Nephron progenitor cell (in vitro differentiated cells): ENCODE measurements around the gene PPT1.

ENCODE experiments used
- DNase-seq: peaks from one replicate; pipeline ENCODE4 v3.0.0; 2021
- H3K27ac Mint-ChIP-seq: 2 replicates; pipeline ENCODE4 v1.8.0; 2021; ENCODE audit warnings: mild to moderate bottlenecking, moderate library complexity, mixed read lengths
- H3K27me3 Mint-ChIP-seq: 2 replicates; pipeline ENCODE4 v1.8.0; 2021; ENCODE audit warnings: mild to moderate bottlenecking, low read depth, mixed read lengths; ENCODE audit not compliant: poor library complexity
- H3K36me3 Mint-ChIP-seq: 2 replicates; pipeline ENCODE4 v1.8.0; 2021; ENCODE audit warnings: low read depth, mixed read lengths
- H3K4me1 Mint-ChIP-seq: 2 replicates; pipeline ENCODE4 v1.8.0; 2021; ENCODE audit warnings: mixed read lengths
- H3K4me3 Mint-ChIP-seq: 2 replicates; pipeline ENCODE4 v1.8.0; 2021; ENCODE audit warnings: mild to moderate bottlenecking, moderate library complexity, mixed read lengths
- H3K9me3 Mint-ChIP-seq: 2 replicates; pipeline ENCODE4 v1.8.0; 2021; ENCODE audit warnings: mild to moderate bottlenecking, moderate library complexity, mixed read lengths
- TF ChIP-seq, protein P1 (sequence below): fragments of 200-600 bp; sonication (generic); IDR thresholded peaks from 2 replicates; pipeline ENCODE4 v1.5.0; 2021; ENCODE audit warnings: antibody characterized with exemption

PPT1 gene

GRCh38 chr1:40133312-40133665 lies 36.2 kb upstream of the PPT1 start:
- no peak for DNase-seq
- H3K4me1 Mint-ChIP-seq, result no peaks in the 10 kb centered on the region
- TF ChIP-seq, protein P1, sequence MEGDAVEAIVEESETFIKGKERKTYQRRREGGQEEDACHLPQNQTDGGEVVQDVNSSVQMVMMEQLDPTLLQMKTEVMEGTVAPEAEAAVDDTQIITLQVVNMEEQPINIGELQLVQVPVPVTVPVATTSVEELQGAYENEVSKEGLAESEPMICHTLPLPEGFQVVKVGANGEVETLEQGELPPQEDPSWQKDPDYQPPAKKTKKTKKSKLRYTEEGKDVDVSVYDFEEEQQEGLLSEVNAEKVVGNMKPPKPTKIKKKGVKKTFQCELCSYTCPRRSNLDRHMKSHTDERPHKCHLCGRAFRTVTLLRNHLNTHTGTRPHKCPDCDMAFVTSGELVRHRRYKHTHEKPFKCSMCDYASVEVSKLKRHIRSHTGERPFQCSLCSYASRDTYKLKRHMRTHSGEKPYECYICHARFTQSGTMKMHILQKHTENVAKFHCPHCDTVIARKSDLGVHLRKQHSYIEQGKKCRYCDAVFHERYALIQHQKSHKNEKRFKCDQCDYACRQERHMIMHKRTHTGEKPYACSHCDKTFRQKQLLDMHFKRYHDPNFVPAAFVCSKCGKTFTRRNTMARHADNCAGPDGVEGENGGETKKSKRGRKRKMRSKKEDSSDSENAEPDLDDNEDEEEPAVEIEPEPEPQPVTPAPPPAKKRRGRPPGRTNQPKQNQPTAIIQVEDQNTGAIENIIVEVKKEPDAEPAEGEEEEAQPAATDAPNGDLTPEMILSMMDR, result no peak
- no peak overlapping the region for H3K27ac Mint-ChIP-seq
- peaks cover 15% of the 10 kb centered on the region for H3K9me3 Mint-ChIP-seq
- H3K27me3 Mint-ChIP-seq, result peaks cover 31% of the 10 kb centered on the region
- H3K36me3 Mint-ChIP-seq, result no peaks in the 10 kb centered on the region
- no peak overlapping the region for H3K4me3 Mint-ChIP-seq

GRCh38 chr1:40132383-40133311 lies 35.6 kb upstream of the PPT1 start:
- TF ChIP-seq, protein P1, result no peak
- Mint-ChIP-seq H3K27me3 (peaks cover 28% of the 10 kb centered on the region), H3K4me1 (no peaks in the 10 kb centered on the region), H3K27ac (no peak overlapping the region), H3K4me3 (no peak overlapping the region), H3K9me3 (peaks cover 15% of the 10 kb centered on the region), H3K36me3 (no peaks in the 10 kb centered on the region)
- no peak for DNase-seq

DNA sequence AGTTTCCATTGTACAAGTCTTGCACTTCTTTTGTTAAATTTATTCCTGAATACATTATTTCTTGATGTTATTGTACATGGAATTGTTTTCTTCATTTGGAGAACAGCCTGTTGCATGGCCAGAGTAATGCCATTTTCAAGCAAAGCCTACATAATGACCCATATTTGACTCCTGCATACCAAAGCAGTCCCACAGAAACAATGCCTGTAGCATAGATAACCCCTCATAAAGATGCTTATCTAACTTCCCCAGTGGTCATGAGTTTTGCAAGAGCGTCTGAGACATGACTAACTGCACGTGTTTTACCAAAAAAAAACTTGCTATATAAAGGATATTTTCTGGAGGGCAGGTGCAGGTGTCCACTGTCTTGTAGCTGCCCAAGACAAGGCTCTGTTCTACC lies 33.8 kb upstream of the PPT1 start:
- TF ChIP-seq, protein P1, result no peak
- H3K27me3 Mint-ChIP-seq, result peaks cover 22% of the 10 kb centered on the region
- no peaks in the 10 kb centered on the region for H3K36me3 Mint-ChIP-seq
- no peak for DNase-seq
- no peaks in the 10 kb centered on the region for H3K4me1 Mint-ChIP-seq
- H3K4me3 Mint-ChIP-seq, result no peak overlapping the region
- H3K27ac Mint-ChIP-seq, result no peak overlapping the region
- H3K9me3 Mint-ChIP-seq, result peaks cover 15% of the 10 kb centered on the region

DNA sequence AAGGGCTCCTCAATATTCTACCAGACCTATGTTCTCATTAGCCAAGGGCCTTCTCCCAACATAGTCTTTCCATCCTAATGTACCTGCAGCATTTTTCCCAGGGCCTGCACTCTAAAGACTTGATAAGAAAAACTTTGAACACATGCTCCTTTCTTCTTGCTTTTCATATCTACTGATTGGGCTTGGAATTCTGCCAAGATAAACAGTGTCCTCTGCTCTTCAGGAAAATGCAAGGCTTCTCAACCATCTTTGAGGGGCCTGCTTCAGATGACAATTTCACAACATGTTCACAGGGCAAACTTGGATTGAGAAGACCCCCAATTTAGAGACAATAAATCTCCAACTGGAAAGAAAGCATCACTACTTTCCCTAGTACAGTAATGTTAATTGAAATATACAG lies 25.8 kb upstream of the PPT1 start:
- peaks cover 58% of the 10 kb centered on the region for H3K27me3 Mint-ChIP-seq
- H3K27ac Mint-ChIP-seq, result no peak overlapping the region

DNA sequence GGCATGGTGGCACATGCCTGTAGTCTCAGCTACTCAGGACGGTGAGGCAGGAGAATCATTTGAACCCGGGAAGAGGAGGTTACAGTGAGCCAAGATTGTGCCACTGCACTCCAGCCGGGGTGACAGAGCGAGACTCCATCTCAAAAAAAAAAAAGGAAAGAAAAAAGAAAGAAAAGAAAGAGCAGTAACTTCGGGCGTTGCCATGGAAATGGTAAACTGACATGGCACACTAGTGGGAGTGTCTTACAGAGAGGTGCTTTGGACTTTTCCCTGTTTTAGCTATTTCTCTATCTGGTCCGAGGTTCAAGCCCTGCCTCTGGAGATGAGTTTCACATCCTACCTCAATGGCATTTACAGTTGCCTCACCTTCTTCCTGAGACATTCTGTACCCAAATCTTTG lies 23.1 kb upstream of the PPT1 start:
- no peaks in the 10 kb centered on the region for H3K36me3 Mint-ChIP-seq

More for the DNA sequence above, 25.8 kb upstream of the PPT1 start:
- H3K36me3 Mint-ChIP-seq, result no peaks in the 10 kb centered on the region
- no peak overlapping the region for H3K4me3 Mint-ChIP-seq
- H3K9me3 Mint-ChIP-seq, result no peaks in the 10 kb centered on the region
- H3K4me1 Mint-ChIP-seq, result no peaks in the 10 kb centered on the region
- no peak for DNase-seq
- TF ChIP-seq, protein P1, result no peak

More for the DNA sequence above, 23.1 kb upstream of the PPT1 start:
- Mint-ChIP-seq H3K27me3 (peaks cover 66% of the 10 kb centered on the region), H3K4me1 (no peaks in the 10 kb centered on the region), H3K9me3 (no peaks in the 10 kb centered on the region), H3K27ac (no peak overlapping the region), H3K4me3 (no peak overlapping the region)
- TF ChIP-seq, protein P1, result no peak
- no peak for DNase-seq
